Vagina (tissue), 2 donors: ENCODE data around the gene ANKS1A.

Experiments
- POLR2A ChIP-seq, 2 donors: fragments of 450-650 bp; IDR thresholded peaks; one replicate each; pipeline ENCODE4 v1.6.1; 2017; ENCODE audit warnings: antibody characterized with exemption in 2 of 2, mild to moderate bottlenecking in 2 of 2, moderate library complexity in 2 of 2
- POLR2AphosphoS5 ChIP-seq, 2 donors: sonication (generic); formaldehyde crosslinking; IDR thresholded peaks; one replicate each; pipeline ENCODE4 v1.9.0; 2017; ENCODE audit warnings: antibody characterized with exemption in 2 of 2, mild to moderate bottlenecking in 2 of 2, low read depth in 1 of 2; ENCODE audit not compliant: insufficient read depth in 1 of 2

DNA sequence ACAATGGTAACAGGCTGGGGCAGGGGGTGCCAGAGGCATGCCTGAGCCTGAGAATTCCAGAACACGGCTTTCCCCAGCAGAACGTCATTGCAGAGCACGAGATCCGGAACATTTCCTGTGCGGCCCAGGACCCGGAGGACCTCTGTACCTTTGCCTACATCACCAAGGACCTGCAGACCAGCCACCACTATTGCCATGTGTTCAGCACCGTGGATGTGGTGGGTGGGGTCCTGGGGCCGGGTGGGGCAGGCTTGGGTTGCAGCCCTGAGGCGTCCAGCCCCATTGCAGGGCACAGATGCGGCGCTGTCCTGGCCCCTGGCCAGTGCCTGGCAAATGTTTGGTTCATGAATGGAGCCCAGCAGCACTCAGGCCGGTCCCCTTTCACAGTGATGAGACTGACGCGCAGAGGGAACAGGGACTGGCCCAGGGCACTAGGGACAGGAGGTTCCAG, 195.0 kb downstream of the ANKS1A start:
- TF ChIP-seq POLR2AphosphoS5 (IDR thresholded peaks at IDR 0.05; ENCODE audit: insufficient read depth in 1 of 2, low read depth in 1 of 2) (no peak), POLR2A (IDR thresholded peaks at IDR 0.05) (no peak)
